Fibroblast of the conjunctiva (primary cell): ENCODE results near the gene ELFN1.

Experiments used
- DNase-seq: peaks from one replicate; pipeline ENCODE4 v3.0.0-alpha.2; 2010; ENCODE audit warnings: low read depth

Gene ELFN1

DNA sequence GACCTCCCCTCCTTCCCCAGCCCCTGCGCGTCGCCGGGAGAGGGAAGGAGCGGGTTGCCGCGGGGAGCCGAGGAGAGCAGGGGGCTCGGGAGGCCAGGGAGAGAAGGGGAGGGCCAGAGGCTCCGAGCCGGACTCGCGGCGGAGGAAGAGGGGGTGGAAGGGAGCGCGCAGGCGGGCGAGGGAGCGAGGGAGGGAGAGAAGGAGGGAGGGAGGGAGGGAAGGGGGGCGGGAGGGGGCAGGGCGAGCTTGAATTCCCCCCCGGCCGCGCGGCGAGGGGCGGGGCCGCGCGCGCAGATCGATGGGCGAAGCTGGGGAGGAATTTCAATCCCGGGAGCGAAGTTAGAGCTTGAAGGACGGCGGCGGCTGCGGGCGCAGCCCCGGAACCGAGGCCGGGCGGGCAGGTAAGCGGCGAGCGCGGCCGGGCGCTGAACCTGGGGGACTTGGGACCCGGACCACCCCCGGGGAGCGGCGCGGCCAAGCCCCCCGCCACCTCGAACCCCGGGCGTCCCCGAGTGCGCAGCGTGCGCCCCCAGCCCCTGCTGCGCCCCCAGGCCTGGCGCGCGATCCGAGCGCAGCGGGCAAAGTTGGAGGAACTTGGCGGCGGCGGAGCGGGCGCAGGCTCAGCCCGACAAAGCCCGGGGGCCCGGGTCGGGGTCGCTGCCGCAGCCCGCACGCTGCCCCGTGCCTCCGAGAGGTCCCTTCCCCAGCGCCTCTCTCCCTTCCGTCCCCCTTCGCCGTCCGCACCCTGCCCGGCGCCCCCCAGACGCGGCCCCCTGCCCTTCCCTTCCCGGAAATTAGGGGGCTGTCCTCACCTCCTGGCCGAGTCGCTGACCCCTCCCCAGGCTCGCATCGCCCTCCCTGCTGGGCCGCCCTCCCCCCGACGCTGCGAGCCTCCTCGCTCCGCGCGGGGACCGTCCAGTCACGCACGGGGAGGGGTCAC lies at the start of gene ELFN1:
ELFN1 (plus strand) TSS at position 324 of the 940 bp plus-strand sequence. CDS start 74,320 bp downstream, outside the sequence.
- DNase-seq, result no peak

DNA sequence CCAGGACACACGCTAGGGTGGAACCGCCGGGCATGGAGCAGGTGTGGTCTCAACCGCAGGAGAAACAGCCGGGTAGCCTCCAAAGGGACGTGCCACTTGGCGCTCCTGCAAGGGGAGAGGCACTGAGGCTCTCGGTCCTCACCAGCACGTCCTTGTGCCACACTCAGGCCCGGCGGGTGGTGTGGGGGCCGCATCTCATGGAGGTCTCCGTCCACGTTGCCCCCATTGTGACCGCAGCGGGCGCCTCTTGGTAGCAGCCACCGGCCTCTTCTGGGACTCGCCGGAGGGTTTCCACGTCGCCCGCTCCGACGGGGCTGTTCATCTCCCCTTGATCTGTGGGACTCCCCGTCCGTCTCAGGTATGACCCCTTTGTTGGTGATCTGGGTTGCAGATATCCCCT lies 49.2 kb upstream of the ELFN1 start:
- no peak for DNase-seq

DNA sequence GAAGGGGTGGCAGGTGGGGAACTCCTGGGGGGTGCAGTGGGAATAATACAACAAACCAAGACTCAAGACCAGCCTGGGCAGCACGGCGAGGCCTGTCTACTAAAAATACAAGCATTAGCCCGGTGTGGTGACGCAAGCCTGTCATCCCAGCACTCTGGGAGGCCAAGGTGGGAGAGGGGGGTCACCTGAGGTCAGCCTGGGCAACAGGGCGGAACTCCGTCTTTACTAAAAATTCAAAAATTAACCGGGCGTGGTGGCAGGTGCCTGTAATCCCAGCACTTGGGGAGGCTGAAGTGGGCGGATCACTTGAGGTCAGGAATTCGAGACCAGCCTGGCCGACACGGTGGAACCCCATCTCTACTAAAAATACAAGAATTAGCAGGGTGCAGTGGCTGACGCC lies 48.4 kb upstream of the ELFN1 start:
- no peak for DNase-seq

DNA sequence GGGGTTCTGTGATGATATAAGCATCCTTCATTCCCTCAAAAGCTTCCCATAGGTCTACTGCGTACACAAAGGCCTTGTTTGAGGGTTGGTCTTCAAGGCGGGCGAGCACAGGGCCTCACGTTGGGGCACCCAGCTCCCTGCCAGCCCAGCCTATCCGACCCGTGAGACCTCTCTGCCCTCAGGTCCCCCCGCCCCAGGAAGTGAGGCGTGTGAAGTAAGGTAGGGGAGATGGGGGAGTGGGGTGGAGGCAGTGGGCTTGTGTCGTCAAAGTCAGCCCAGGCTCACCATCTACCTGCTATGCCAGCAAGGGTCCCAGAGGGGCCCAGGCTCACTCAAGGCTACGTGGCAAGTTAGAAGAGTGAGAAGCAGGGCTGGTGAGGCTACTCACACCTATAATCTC lies 47.6 kb upstream of the ELFN1 start:
- DNase-seq, result no peak

DNA sequence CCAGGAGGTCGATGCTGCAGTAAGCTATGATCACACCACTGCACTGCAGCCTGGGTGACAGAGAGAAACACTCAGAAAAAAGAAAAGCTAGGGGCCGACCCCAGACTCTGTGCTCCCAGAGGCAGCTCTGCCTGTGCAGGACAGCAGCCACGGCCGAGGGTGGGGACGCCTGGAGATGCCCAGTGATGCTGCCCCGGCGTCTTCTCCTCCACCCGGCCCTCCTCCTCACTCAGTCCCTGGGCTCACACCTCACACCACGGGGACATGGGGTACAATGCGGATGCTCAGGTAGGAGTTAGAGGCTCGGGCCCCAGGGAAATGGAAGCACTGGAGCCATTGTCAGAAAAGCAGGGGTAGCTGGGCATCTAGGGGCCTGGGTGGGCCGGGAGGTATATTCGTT lies 46.3 kb upstream of the ELFN1 start:
- no peak for DNase-seq

DNA sequence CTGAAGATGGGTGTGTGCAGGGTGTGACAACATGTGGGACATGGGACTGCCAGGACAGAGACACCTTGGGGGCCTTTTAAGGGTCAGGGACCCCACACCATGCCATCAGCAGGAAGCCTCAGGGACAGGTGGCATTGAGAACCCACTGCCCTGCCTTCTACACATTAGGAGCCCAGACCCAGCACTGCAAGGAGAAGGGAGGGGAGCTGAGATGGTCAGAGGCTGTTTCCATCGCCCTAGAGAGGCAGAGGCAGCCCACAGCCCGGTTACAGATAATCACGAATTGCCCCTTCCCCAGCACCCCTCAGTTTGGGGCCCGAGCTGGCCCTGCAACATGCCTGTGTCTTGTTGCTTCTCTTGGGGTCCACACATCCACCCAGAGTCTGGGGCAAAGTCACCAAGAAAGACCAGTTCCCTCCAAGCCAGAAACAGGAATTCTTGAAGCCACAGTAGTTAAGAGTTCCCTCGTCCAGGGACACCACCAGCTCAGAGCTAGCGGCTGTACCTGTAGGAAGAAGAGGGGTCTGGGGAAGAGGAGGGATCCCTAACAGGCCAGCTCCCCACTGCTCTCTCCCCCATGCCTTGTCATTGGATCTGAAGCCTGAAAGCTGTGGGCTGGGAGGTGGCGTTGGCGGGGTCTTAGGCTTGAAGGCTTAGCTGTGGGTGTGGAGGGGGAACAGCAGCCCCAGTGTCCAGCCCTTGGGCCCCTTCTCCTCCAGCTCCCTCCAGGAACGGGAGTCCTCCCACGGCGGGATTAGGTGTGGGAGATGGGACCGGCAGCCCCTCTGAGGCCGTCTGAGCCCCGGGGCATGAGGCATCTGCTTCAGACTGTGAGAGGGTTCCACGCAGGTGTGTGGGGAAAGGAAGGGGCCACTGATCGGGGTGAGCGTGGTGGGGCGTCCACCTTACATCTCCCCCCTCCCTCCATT lies 44.8 kb upstream of the ELFN1 start:
- no peak for DNase-seq

DNA sequence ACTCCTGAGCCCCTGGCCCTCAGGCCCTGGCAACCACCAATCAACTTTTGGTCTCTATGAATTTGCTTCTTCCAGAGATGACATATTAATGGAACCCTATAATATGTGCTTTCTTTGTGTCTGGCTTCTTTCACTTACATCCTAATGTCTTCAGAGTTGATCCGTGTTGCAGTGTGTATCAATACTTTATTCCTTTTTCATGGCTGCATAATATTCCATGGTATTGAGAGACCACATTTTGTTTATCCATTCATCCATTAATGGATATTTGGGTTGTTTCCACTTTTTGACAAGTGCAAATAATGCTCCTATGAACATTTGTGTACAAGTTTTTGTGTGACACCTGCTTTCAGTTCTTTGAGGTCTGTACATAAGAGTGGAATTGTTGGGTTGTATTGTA lies 43.3 kb upstream of the ELFN1 start:
- no peak for DNase-seq

DNA sequence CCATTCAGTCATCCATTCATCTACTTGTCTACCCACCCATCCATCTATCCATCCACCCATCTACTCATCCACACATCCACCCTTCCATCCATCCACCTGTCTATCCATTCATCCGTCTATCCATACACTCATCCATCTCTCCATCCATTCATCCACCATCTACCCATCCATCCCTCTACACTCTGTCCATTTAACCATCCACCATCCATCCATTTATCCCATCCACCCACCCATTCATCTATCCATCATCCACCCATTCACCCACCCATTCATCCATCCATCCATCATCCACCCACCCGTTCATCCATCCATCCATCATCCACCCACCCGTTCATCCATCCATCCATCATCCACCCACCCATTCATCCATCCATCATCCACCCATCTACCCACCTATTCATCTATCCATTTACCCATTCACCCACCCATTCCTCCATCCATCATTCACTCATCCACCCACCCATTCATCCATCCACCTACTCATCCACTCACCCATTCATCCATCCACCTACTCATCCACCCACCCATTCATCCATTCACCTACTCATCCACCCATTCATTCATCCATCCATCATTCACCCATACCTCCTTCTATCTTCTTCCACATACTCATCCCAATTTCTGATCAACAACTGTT lies 39.3 kb upstream of the ELFN1 start:
- DNase-seq, result no peak

DNA sequence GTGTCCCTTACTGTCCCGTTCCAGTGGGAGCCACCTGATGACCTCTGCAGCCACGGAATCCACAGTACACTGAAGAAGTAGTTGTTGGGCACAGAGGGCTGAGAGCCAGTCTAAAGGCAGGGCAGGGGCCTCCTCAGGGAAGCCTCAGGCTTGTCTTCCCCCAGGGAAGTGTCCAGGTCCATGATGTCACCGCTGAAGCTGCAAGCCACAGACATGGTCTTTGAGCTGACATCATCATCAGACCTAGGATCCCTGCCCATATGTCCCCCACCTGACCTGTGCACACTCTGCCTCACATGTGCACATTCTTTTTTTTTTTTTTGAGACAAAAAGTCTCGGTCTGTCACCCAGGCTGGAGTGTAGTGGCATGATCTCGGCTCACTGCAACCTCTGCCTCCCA lies 38.4 kb upstream of the ELFN1 start:
- DNase-seq, result no peak

DNA sequence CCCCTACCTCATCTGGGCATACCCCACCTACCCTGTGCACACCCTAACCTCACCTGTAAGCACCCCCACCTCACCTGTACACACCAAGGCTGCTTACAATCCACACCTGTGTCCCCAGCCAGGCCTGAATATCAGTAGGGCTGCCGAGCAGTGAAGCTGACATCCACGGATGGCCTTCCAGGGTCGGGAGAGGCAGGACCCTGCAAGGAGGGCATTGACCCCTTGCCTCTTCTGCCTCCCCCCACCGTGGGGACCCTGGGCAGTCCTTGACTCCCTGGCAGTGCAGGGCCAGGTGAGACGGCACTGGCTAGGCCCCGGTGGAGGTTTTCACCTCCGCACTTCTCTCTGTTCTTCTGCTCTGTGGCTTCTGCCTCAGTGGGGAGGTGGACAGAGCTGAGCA lies 37.6 kb upstream of the ELFN1 start:
- no peak for DNase-seq

DNA sequence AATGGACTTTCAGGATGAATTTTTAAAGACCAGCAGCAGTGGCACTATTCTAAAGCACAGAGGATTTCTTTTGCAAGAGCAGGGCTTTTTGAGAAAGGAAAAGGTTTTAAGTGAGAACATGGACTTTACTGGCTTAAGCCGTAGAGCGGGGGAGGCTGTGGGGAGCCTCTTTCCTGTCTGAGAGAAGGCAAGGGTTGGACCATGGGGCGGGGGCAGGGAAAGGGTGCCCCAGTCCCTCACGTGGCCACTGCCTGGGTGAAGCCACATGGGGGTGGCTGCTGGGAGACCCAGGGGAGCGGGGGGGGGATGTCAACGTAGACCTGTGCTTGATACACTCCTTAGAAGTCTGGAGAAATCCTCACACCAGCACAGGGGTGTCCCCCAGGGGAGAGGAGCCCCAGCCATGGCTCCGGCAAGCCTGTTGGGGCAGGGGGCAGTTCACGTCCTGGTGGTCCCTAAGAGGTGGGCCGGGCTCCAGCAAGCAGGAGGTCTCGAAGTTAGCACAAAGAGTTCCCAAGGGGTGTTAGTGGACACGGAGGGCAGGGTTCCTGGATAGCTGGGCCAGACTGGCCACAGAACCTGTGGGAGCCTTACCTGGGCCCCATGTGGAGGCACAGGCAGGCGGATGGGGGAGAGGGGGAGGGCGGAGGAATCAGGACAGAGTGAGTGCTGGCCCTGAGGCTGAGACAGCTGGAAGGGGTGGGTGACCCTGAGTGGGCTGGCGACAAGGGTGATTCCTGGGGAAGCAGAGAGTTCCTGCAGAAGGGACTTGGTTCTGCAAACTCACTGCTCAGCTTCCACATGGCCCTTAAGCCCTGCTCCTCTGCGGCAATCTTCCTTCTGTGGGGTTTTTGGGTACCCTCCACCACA lies 36.9 kb upstream of the ELFN1 start:
- DNase-seq, result no peak

DNA sequence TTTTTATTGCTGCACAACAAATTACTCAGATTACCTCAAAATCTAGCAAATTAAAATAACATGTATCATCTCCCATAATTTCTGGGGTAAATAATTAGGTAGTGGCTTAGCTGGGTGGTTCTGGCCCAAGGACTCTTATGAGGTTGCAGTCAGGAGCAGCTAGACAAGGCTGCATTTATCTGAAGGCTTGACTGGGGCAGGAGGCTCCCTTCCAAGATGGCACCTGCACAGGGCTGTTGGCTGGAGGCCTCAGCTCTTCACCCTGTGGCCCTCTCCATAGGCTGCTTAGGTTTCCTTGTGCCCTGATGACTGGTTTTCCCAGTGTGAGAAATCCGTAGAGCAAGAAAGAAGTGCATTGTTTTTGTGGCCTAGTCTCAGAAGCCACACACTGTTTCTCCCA lies 34.7 kb upstream of the ELFN1 start:
- DNase-seq, result no peak

DNA sequence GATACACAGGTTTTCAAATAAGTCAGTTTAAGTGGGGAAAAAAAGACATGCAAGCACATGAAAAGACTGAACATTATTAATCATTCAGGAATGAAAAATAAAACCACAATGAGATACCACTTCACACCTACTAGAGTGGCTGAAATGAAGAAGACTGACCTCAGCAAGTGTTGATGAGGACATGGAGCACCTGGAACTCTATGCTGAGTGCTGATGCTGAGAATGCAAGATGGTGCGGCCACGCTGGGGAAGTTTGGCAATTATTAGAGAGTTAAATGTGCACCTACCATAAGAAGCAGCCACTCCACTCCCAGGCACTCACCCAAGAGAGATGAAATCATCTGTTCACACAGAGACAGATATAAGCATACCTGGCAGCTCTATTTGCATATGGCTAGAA lies 32.9 kb upstream of the ELFN1 start:
- DNase-seq, result no peak

DNA sequence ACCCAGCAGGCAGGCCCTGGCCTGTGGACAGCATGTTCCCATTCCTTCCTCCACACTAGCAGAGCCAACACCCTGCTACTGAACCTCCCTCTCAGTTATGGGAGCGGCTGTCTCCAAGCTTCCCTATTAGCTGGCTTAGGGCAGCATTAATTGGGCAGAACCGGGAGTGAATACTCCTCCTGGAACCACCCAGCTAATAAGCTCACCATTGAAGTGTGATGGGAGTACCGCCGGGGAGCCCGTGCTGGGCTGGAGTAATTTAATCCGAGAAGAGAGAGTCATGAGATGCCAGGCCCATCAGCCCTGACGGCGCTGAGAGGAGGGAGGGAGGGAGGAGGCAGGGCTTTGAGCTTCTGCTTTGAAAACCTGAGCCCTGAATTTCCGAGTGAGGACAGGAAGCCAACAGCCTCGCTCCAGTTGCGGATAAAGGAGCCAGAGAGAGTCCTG lies 31.8 kb upstream of the ELFN1 start:
- no peak for DNase-seq

DNA sequence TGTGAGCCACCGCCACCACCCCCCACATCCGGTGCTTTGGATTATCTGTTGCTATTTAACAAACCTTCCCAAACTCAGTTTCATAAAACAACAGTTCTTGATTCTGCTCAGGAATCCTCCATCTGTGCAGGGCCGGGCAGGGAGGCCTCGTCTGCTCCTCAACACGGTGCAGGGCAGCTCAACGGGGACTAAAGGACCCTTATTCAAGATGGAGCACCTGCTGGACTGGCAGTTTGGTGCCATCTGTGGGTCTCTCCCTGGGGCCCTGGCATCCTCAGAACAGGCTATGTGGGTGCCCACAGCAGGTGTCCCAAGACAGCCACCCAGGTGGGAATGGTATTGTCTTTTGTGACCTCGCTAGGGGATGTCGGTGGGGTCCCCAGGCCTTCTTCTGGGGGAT lies 31.0 kb upstream of the ELFN1 start:
- no peak for DNase-seq

DNA sequence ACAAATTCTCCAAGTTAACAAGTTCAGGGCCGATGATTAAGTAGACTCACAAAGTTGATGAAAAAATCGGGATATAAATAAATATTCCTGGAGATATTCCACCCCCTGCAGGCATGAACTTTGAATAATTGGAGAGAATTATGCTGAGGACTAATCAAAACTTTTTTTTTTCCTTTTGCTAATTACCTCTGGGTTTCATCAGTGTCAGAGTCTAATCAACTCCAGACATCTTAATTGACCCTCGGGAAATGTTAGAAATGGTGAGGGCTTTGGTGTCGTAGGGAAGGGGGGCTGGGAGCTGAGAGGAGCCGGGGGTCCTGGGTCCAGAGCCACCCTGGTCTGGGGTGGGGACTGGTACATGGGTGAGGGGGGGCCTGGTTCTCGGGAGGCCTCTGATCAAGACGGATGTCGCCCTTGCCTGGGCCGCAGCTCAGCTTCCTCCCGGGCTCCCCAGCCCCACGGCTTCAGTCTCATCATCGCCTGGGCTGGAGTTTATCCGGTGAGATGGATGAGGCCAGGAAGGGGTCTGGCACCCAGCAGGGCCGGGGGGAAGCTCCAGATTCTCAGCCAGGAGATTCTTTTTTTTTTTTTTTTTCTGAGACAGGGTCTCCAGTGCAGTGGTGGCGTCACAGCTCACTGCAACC lies 30.4 kb upstream of the ELFN1 start:
- DNase-seq, result no peak

DNA sequence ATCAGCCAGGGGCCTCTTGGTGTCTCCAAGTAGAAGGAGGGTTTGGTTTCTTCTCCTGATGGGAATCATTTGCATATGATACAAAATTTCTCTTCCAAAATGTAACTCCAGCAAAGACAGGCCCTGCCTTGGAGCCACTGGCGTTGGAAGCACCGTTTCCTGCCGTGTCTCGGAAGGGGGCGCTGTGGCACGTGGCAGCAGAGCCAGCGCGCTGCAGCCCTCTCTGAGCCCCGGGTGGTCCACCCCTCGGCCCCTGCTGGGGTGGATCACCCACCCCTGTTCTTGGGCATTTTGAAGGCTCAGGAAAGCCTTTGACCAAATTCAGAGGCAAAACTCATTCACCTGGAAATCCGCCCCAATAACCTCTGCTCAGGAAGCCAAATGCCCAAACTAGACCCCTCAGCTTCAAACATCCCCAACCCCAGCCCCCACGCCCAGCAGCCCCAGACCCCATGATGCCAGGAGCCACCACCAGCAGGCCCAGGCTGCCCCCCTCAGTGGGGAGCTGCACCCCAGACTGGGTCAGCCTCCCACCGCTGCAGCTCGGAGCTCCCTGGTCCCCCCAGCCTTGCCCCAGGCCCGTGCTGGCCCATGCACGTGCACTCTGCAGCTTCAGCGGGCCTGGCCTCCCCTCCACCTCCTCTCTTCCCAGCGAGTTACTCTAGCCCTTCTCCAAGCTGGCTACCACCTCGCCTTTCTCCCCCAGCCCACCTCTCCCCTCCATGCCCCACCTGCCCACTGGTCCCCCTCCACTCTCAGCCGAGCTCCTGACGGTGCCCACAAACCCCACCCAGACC lies 29.5 kb upstream of the ELFN1 start:
- no peak for DNase-seq

DNA sequence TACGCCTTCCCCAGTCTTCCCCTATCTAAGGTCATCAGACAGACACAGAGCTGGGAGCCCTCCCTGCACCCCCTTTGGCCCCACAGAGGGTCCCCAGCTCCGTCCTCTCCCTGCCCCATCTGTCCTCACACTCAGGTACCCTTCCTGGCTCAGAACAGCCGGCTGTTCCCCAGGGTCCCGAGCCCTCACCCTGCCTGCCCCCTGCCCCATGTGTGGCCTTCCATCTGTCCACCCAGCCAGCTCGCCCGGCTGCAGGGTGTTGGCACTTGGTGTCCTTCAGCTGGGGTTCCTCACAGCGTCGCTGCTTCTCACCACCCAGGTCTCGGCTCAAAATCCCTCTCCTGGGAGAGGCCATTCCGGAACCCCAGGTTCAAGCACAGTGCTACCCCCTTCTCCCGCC lies 28.9 kb upstream of the ELFN1 start:
- no peak for DNase-seq

DNA sequence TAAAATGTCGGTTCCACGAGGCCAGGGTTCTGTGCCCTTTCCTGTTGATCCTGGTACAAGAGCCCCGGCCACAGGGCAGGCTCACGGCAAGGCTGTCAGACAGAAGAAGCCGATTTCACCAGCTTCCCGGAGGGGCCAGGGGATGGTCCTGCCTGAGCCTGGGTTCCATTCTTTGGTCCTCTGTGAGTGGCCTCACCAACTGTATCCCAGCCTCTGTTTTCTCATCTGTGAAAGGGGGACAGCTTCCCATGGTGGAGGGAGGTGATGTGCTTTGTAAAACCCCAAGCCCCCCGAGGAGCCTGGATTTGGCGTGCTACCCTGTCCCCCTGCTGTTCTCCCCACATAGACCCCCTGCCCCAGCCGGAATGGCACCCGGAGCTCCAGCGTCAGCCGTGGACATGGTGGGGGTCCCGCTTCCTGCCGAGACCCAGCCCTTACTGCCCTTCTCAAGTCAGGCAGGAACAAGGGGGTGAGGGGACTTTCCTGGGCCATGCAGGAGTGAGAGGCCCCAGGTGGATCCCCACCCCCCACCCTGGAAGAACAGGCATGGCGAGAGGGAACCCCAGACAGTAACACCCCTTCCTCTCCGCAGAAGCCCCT lies 28.3 kb upstream of the ELFN1 start:
- no peak for DNase-seq

DNA sequence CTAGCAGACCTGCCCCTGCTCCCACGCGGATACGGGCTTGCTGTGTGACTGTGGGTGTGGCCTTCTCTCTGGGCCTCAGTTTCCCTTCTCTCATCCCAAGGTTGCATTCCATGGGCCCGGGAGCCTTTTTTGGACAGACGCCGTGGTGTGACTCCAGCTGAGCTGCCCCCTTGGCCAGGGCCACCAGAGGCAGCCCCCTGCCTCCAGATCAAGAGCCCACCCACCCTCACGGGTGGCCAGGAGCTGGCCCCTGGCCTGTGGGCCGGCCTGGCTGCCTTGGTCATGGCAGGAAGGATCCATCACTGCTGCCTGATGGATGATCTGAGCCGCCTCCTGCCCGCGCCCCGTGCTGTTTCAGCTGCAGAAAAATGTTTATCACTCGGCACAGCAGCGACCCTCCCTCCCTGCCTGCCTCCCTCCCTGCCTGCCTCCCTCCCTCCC lies 27.8 kb upstream of the ELFN1 start:
- no peak for DNase-seq
